HG03520 (cell line): Measurements from ENCODE around the gene INCENP.

Source experiments
- ATAC-seq: cut with Tn5 transposase; IDR thresholded peaks from one replicate; pipeline ENCODE4 v1.9.1; 2021; ENCODE audit warnings: mild to moderate bottlenecking, moderate library complexity; ENCODE audit not compliant: unreplicated experiment

INCENP gene

DNA sequence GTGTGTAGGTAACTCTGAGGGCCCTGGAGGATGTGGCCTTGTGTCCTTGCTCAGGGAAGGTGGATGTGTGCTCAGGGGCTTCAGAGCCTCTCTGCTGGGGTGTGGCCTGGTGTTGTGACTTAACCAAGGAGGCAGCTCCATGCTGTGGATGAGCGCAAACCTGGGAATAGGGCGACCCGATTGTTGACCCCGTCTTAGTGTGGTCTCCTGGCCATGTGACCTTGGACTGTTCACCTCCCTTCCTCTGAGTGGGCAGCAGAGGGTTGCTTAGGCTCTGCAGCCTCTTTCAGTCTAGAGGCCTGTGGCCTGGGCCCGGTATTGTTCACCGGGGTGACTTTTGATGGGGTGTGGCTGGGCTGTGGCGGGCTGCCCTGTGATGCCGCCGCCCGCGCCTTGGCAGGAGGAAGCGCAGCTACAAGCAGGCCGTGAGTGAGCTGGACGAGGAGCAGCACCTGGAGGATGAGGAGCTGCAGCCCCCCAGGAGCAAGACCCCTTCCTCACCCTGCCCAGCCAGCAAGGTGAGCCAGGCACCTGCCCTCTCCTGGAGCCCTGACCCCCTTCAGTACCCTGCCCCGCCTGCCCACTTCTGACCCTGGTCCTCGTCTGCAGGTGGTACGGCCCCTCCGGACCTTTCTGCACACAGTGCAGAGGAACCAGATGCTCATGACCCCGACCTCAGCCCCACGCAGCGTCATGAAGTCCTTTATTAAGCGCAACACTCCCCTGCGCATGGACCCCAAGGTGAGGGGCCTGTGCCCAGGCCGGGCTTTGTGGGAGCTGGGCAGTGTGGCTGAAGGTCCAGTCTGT is 16.7 kb downstream of the INCENP start:
- ATAC-seq, result no peak

DNA sequence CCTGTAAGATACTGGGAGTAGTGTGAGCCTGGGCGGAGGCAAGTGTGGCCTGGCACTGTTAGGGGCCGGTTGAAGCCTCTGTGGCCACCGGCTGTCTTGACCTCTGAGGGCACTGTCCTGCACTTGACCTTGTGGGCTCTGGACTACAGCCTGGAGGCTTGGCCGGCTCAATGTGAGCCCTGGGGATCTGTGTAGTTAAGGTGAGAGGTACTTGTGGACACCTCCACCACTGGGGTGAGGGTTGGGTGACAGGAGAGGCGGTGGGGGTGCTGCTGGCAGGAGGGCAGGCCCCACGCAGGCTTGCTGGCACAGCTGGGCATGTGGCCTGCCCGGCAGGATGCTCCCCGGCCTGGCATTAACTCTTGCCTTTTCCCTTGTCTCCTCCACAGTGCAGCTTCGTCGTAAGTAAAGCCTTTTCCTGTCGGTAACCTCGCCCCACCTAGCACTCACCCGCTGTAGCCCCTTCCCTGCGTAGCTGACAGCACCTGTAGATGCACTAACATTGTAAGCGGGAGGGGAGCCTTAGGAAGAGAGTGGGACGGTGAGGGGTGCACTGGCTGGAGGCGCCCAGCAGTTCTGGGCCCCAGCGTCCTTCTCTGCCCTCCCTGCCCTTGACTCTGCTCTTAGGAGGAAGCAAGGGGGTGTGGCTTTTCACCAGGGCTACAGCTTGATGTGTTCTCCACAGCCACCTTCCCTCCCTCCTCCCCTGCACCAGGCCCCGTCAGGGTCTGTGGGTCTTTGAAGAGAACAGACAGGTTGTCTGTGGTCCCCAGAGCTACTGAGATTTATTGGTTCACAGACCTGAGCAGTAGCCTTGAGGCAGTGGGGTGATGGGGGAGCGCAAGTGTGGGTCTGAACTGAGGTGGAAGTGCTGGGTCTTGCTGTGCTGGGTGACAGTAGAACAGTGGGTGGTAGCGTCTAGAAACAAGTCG is 17.6 kb downstream of the INCENP start:
- no peak for ATAC-seq

DNA sequence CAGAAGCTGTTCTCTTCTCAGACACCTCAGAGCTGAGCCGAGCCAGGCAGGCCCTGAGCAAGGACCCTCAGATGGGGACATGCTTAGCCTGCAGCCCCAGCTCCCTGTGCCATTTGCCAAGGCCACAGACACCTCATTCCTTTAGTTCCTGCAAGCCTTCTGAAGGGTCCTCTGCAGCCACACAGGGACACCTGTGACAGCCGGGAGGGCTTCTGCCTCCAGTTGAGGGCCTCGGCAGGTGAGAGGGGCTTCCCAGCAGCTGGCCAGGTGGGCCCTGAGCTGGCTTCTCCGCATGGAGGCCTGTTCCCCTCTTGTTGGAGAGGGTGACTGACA is 18.2 kb downstream of the INCENP start:
- no peak for ATAC-seq

- ATAC-seq, result no peak
Observed at GRCh38 chr11:62142921-62143320, 19.1 kb downstream of the INCENP start.

- ATAC-seq, result no peak
Observed at GRCh38 chr11:62143727-62144126, 19.9 kb downstream of the INCENP start.

GRCh38 chr11:62144641-62145255 is 20.9 kb downstream of the INCENP start:
- ATAC-seq, result no peak

DNA sequence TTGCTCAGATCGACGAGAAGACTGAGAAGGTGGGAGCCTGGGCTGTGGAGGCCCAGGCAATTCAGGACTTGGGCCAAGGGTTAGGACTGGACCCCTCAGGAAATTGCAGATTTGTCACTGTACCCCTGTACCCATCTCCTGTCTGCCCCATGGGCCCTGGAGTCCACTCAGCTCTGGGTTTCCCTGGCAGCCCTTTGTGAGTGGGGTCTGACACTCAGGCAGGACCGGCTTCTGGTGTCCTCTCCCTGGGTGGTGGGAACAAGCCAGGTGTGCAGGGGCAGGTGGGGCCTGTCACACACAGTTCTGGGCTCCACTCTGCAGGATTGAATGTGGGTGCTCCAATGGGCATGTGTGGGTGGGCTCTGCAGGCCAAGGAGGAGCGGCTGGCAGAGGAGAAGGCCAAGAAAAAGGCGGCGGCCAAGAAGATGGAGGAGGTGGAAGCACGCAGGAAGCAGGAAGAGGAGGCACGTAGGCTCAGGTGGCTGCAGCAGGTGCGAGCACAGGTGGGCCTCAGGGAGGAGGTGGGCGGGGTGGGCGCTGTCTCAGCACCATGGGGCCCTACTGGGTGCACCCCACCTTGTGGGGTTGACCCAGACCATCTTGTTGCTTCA is 21.6 kb downstream of the INCENP start:
- no peak for ATAC-seq

- ATAC-seq, result no peak
Observed at GRCh38 chr11:62146476-62147200, 22.8 kb downstream of the INCENP start.

GRCh38 chr11:62147545-62147944 is 23.7 kb downstream of the INCENP start:
- ATAC-seq, result no peak

GRCh38 chr11:62148271-62148980 is 24.6 kb downstream of the INCENP start:
- ATAC-seq, result no peak

DNA sequence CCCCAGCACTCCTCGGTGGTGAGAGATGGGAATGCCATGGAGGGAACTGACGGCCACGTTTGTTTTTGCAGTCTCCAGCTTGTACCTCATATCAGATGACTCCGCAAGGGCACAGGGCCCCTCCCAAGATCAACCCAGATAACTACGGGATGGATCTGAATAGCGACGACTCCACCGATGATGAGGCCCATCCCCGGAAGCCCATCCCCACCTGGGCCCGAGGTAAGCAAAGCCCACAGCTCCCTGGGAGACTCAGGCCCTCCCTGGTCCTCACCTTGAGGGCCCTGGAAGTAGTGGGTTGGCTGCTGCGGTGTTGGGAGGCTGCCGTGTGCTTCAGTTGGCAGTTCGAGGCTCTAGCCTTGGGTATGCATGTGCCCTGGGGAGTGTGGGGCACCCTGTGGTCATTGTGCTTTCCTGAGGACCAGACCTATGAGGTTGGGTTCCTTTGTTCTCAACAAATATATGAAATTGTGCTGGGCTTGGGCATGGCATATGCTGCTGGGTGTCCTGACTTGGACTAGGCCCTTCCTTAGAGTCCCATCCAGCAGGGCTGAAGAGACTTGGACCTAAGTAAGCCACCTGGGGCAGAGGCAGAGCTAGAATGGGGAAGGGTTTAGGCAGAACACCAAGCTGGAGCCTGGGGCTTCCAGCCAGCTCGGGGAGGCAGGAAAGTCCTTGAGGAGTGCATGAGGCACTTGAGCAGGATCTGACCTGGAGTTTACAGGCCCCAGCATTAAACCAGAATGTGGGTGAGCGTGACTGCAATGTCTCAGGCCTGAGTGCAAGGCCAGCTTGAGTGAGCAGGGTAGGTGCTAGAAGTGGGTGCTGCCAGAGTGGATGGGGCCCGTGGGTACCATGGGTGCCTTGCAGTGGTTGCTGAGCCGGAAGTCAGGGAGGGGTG is 26.4 kb downstream of the INCENP start:
- no peak for ATAC-seq

DNA sequence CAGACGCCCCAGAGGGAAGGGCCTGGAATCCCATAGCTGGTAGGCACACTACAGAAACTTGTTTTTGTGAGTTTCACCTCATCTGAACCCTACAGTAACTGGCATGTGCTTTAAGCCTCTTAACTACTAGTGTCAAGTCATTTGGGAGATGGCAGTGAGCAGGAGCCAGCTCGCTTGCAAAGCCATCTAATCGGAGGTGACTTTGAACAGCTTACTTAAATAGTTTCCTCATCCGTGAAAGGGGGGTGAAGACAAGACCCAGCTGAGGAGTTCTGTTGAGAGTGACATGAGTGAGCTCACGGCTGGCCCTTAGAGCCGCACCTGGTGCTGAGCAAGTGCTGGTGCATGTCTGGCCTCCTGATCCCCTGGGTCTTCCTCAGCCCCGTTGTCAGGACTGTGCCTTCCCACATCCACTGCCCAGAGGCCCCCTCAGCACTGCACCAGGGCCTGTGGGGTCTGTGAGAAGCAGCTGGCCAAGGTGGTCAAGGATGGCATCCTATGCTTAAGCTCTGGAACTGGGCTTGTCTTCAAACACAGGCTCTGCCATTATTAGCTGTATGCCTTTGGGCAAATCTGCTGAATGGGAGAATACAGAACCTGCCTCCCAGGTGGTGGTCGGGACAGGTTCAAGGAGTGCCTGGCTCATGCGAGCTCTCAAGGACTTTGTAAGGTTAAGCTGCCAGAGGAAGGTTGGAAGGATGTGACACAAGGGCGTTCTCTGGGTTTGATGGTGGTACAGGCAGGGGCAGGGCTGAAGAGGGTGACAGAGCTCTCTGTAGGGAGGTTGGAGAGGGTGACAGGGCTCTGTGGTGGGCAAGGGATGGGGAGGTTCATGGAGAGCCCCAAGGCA is 27.3 kb downstream of the INCENP start:
- no peak for ATAC-seq

DNA sequence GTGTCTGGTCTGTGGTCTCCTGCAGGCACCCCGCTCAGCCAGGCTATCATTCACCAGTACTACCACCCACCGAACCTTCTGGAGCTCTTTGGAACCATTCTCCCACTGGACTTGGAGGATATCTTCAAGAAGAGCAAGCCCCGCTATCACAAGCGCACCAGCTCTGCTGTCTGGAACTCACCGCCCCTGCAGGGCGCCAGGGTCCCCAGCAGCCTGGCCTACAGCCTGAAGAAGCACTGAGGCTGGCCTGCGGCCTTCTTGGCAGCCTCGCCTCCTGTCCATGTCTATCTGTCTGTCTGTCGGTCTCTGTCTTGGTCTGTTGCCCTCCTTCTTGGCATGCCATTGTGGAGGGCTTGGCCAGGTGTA is 27.9 kb downstream of the INCENP start:
- ATAC-seq, result no peak

DNA sequence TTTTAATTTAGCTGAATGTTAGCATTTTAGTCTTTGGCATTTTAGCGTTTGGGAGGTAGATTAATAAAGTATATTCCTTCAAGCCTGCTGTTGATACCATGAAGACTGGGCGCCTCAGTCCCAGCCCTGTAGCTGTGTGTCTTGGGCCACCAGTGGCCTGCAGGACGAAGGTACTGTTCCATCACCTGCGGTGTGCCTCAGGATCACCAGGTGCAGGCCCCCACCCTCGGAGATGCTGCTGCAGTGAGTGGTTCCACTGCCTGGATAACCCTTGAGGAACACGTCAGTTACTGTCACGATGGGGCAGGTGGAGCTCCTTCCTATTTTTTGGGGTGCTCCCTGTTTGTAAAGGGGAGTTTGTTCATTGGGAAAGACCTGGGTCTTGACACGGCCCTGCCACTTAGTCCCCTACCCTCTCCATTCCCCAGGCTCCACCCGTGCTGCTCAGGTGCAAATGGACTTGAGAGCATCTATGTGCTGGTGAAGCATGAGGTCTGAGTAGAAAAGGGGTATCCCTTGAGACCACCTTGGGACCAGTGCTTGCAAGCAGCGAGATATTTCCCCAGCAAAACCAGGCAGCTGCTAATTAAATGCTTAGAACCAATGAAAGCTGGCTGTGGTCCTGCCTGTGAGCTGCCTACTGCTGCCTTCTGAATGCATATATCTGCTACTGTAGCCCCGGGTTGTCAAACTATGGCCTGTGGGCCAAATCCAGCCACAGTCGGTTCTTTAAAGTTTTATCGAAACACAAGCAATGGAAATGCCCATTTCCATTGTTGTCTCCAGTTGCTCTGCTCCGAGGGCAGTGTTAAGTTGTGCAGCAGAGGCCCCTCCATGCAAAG is 28.7 kb downstream of the INCENP start:
- no peak for ATAC-seq

GRCh38 chr11:62153087-62153395 is 29.2 kb downstream of the INCENP start:
- no peak for ATAC-seq

DNA sequence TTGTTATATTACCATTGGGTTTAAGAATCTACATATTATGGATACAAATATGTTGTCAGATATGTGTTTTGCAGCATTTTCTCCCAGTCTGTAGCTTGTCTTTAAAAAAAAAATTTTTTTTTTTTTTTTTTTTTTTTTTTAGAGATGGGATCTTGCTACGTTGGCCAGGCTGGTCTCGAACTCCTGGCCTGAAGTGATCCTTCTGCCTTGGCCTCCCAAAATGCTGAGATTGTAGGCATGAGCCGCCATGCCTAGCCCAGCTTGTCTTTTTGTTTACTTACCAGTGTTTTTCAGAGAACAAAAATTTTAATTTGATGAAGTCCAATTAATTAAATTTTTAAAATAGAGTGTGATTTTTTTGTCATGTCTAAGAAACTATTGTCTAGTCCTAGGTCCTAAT is 29.8 kb downstream of the INCENP start:
- no peak for ATAC-seq

- no peak for ATAC-seq
Observed at GRCh38 chr11:62157603-62158002, 33.8 kb downstream of the INCENP start.
